ENCODE measurements around the gene ITPA. TPM values are rescaled to one million over a fixed set of nuclear protein-coding genes. Genes with fewer than 3 reads are reported as not detected.

The ITPA gene
- total and polyA plus RNA-seq, 2 of the 13 experiments (the other 11 are each of a cell fraction or from before 2014, with no cell fraction given), result 60.1 to 103 TPM

GRCh38 chr20:3168079-3168828 lies 41.0 kb upstream of the ITPA start (continued):
- TF ChIP-seq SRSF4 (IDR thresholded peaks at IDR 0.05; ENCODE audit: low read depth, low read length, poor library complexity, severe bottlenecking) (no peak), ZBTB1 (CRISPR knock-in tag; IDR thresholded peaks at IDR 0.05; ENCODE audit: borderline replicate concordance) (peak; percentile 99), ATM (IDR thresholded peaks at IDR 0.05; ENCODE audit: borderline replicate concordance) (no peak), HNRNPK (IDR thresholded peaks at IDR 0.05; ENCODE audit: low read depth, low read length, poor library complexity, severe bottlenecking) (peak; percentile 92), TIGD3 (CRISPR knock-in tag; IDR thresholded peaks at IDR 0.05; ENCODE audit: borderline replicate concordance) (no peak), MYC (CRISPR knock-in tag; IDR thresholded peaks at IDR 0.05; ENCODE audit: borderline replicate concordance) (peak; percentile 77), CC2D1A (CRISPR knock-in tag; IDR thresholded peaks at IDR 0.05) (no peak), NR2F6 (IDR thresholded peaks at IDR 0.05) (peak; percentile 62; the same call in 1 of the 2 replicates), NR2F6 (CRISPR knock-in tag; IDR thresholded peaks at IDR 0.05) (no peak; the same call in 1 of the 2 replicates), ARNT2 (CRISPR knock-in tag; IDR thresholded peaks at IDR 0.05; ENCODE audit: low read depth) (peak; percentile 77; the same call in 1 of the 2 replicates), ZNF776 (CRISPR knock-in tag; IDR thresholded peaks at IDR 0.05) (peak; percentile 47), ZNF501 (CRISPR knock-in tag; IDR thresholded peaks at IDR 0.05) (no peak; the same call in 1 of the 2 replicates), ZNF280B (CRISPR knock-in tag; IDR thresholded peaks at IDR 0.05; ENCODE audit: borderline replicate concordance) (peak; percentile 82; the same call in 1 of the 2 replicates), ZNF614 (CRISPR knock-in tag; IDR thresholded peaks at IDR 0.05; ENCODE audit: borderline replicate concordance) (peak; percentile 86; the same call in 1 of the 2 replicates), ZGPAT (CRISPR knock-in tag; IDR thresholded peaks at IDR 0.05) (peak; percentile 94), RNF2 (conservative IDR thresholded peaks at IDR 0.05; ENCODE audit: low read depth) (no peak), ZNF331 (CRISPR knock-in tag; IDR thresholded peaks at IDR 0.05) (peak; percentile 86), FOXA1 (IDR thresholded peaks at IDR 0.05) (no peak), FOXA1 (CRISPR knock-in tag; IDR thresholded peaks at IDR 0.05) (no peak), ZNF674 (CRISPR knock-in tag; IDR thresholded peaks at IDR 0.05; ENCODE audit: low read depth) (no peak), ZNF775 (CRISPR knock-in tag; IDR thresholded peaks at IDR 0.05; ENCODE audit: borderline replicate concordance) (no peak; the same call in 1 of the 2 replicates), RBAK (CRISPR knock-in tag; IDR thresholded peaks at IDR 0.05) (no peak), ETV5 (CRISPR knock-in tag; IDR thresholded peaks at IDR 0.05; ENCODE audit: borderline replicate concordance) (peak; percentile 20; the same call in 1 of the 2 replicates), POLR2A (IDR thresholded peaks at IDR 0.05; ENCODE audit: insufficient read depth in 1 of 2, low read depth in 2 of 2, low read length in 2 of 2) (peak; percentile 65 to 68), ZBTB14 (CRISPR knock-in tag; IDR thresholded peaks at IDR 0.05) (no peak; the same call in 1 of the 2 replicates), ZNF660 (CRISPR knock-in tag; IDR thresholded peaks at IDR 0.05; ENCODE audit: borderline replicate concordance, low read depth) (0 out of 2 replicates have a peak, but pooled peaks have one; percentile 59)

Data from HepG2 (cell line).